ENCODE data around the gene OR8K5. TPM values are rescaled to one million over a fixed set of nuclear protein-coding genes. Genes with fewer than 3 reads are reported as not detected.

OR8K5 gene
- total RNA-seq, 1 experiment from 2014 or later: not detected

GRCh38 chr11:56176318-56176717 is 16.2 kb upstream of the OR8K5 start, which contains the start of gene OR5J2:
Gene OR5J2, plus strand, starts transcription at chr11:56176618. Its CDS starts 0 bp downstream, at chr11:56176618.
- Histone ChIP-seq H3K4me3 (replicated peaks in 1 of 2; ENCODE audit: low read depth in 1 of 2, low read length in 2 of 2) (no peak within 1 kb of the TSS), H2AFZ (ENCODE audit: low read depth, low read length, poor library complexity, severe bottlenecking) (no peak within 1 kb of the TSS), H4K20me1 (ENCODE audit: insufficient read depth) (no peaks in the 10 kb centered on the region), H3K9me3 (ENCODE audit: control insufficient read depth in 1 of 2, insufficient read depth in 1 of 2, low read depth in 1 of 2, low read length in 2 of 2) (peaks cover 0 to 4% of the 10 kb centered on the region in 2 experiments; a peak in 3 of 4 replicates), H3K36me3 (ENCODE audit: control insufficient read depth in 1 of 2, insufficient read depth in 2 of 2, low read length in 2 of 2) (no peaks in the 10 kb centered on the region), H3K79me2 (ENCODE audit: insufficient read depth, low read length) (no peaks in the 10 kb centered on the region), H3K9ac (ENCODE audit: low read length) (no peak within 1 kb of the TSS), H3K4me2 (ENCODE audit: low read length) (no peak within 1 kb of the TSS), H3K4me1 (ENCODE audit: control insufficient read depth in 1 of 2, insufficient read depth in 2 of 2, low read length in 2 of 2) (no peaks in the 10 kb centered on the region), H3K27me3 (ENCODE audit: insufficient read depth, low read length) (no peaks in the 10 kb centered on the region), H3K9me2 (ENCODE audit: insufficient read depth) (no peaks in the 10 kb centered on the region), H3K27ac (ENCODE audit: low read depth, low read length) (no peak within 1 kb of the TSS)
- no TSS peak for BruUV-seq (replicated peaks)
- ChIA-PET CTCF (no interaction called here), RAD21 (ENCODE audit: low non-redundant PET in 1 of 2, low total read pairs in 2 of 2, uncharacterized antibody in 2 of 2, unreplicated experiment in 2 of 2) (no interaction called here), POLR2A (no interaction called here)
- ATAC-seq: no peak
- TF ChIP-seq, protein P1, sequence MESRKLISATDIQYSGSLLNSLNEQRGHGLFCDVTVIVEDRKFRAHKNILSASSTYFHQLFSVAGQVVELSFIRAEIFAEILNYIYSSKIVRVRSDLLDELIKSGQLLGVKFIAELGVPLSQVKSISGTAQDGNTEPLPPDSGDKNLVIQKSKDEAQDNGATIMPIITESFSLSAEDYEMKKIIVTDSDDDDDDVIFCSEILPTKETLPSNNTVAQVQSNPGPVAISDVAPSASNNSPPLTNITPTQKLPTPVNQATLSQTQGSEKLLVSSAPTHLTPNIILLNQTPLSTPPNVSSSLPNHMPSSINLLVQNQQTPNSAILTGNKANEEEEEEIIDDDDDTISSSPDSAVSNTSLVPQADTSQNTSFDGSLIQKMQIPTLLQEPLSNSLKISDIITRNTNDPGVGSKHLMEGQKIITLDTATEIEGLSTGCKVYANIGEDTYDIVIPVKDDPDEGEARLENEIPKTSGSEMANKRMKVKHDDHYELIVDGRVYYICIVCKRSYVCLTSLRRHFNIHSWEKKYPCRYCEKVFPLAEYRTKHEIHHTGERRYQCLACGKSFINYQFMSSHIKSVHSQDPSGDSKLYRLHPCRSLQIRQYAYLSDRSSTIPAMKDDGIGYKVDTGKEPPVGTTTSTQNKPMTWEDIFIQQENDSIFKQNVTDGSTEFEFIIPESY (IDR thresholded peaks at IDR 0.05; ENCODE audit: extremely low read depth, insufficient replicate concordance, low read length): no peak
- TF ChIP-seq, protein P2, sequence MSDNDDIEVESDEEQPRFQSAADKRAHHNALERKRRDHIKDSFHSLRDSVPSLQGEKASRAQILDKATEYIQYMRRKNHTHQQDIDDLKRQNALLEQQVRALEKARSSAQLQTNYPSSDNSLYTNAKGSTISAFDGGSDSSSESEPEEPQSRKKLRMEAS (IDR thresholded peaks at IDR 0.05): no peak
- TF ChIP-seq CEBPB (IDR thresholded peaks at IDR 0.05; ENCODE audit: low read depth) (no peak), SP1 (IDR thresholded peaks at IDR 0.05; ENCODE audit: low read depth) (no peak), YY1 (IDR thresholded peaks at IDR 0.05; ENCODE audit: extremely low read depth, insufficient replicate concordance, low read depth, low read length) (no peak), SRF (IDR thresholded peaks at IDR 0.05; ENCODE audit: low read depth) (no peak), JUND (IDR thresholded peaks at IDR 0.05) (no peak), CTCF (IDR thresholded peaks at IDR 0.05 in 2 of 3, conservative IDR thresholded peaks at IDR 0.05 in 1 of 3; ENCODE audit: borderline replicate concordance in 1 of 3, insufficient read depth in 1 of 3, low read depth in 2 of 3, low read length in 2 of 3) (no peak), POLR2A (IDR thresholded peaks at IDR 0.05; ENCODE audit: borderline replicate concordance, extremely low read depth, insufficient read depth, insufficient read length) (no peak), ELF1 (IDR thresholded peaks at IDR 0.05; ENCODE audit: borderline replicate concordance, low read depth) (no peak), EZH2phosphoT487 (IDR thresholded peaks at IDR 0.05; ENCODE audit: borderline replicate concordance) (no peak), SIN3A (IDR thresholded peaks at IDR 0.05; ENCODE audit: low read depth) (no peak), ZNF274 (IDR thresholded peaks at IDR 0.05; ENCODE audit: low read depth, low read length) (no peak), ATF3 (IDR thresholded peaks at IDR 0.05) (no peak), EZH2 (IDR thresholded peaks at IDR 0.05) (no peak)
- TF ChIP-seq, protein P3, sequence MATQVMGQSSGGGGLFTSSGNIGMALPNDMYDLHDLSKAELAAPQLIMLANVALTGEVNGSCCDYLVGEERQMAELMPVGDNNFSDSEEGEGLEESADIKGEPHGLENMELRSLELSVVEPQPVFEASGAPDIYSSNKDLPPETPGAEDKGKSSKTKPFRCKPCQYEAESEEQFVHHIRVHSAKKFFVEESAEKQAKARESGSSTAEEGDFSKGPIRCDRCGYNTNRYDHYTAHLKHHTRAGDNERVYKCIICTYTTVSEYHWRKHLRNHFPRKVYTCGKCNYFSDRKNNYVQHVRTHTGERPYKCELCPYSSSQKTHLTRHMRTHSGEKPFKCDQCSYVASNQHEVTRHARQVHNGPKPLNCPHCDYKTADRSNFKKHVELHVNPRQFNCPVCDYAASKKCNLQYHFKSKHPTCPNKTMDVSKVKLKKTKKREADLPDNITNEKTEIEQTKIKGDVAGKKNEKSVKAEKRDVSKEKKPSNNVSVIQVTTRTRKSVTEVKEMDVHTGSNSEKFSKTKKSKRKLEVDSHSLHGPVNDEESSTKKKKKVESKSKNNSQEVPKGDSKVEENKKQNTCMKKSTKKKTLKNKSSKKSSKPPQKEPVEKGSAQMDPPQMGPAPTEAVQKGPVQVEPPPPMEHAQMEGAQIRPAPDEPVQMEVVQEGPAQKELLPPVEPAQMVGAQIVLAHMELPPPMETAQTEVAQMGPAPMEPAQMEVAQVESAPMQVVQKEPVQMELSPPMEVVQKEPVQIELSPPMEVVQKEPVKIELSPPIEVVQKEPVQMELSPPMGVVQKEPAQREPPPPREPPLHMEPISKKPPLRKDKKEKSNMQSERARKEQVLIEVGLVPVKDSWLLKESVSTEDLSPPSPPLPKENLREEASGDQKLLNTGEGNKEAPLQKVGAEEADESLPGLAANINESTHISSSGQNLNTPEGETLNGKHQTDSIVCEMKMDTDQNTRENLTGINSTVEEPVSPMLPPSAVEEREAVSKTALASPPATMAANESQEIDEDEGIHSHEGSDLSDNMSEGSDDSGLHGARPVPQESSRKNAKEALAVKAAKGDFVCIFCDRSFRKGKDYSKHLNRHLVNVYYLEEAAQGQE (IDR thresholded peaks at IDR 0.05; ENCODE audit: low read depth): no peak
- intact Hi-C loops (cut with micrococcal nuclease): no loop called here
- DNase-seq (ENCODE audit: low read depth, low spot score): no peak

All from HCT116 (cell line).